Measurements from ENCODE around the gene SEC14L2.
"Not testable (repeated sequence)": the region's sequence is repeated elsewhere in the genome, so short reads cannot be mapped to it uniquely, and the experiment has no call there.

Gene SEC14L2

DNA sequence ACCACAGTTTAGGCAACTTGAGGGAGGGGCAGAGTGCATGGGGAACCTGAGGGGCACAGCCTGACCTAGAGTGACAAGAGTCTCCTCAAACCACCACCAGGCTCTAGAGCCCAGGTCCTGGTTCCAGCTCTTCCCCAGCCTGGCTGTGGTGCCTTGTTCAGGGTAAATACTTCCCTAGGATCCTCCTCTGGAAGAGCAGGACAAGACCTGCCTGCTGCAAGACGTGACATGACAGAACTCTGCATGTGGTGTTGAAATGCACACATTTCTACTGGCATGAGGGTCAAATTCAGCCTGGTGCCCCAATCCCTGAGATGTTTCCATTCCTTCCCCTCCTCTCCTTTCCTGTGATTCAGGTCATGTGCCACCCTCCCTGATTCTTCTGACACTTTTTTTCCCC, 3.3 kb downstream of the SEC14L2 start:
- Histone ChIP-seq H3K4me3 (ENCODE audit: low read depth, low read length, poor library complexity, severe bottlenecking) (no peak overlapping the region), H3K27ac (ENCODE audit: low read depth, low read length, poor library complexity, severe bottlenecking) (no peak overlapping the region), H3F3A (ENCODE audit: insufficient read depth, low read length) (no peaks in the 10 kb centered on the region), H3K79me2 (ENCODE audit: insufficient read depth, low read length) (no peaks in the 10 kb centered on the region), H3K9me2 (ENCODE audit: low read depth, low read length) (no peaks in the 10 kb centered on the region), H2AFZ (ENCODE audit: low read length) (no peak overlapping the region), H3K36me3 (ENCODE audit: insufficient read depth, low read length) (no peaks in the 10 kb centered on the region), H3K9me3 (ENCODE audit: low read length) (no peaks in the 10 kb centered on the region), H3K9ac (ENCODE audit: low read length) (no peak overlapping the region), H3K4me1 (ENCODE audit: insufficient read depth, low read length, severe bottlenecking) (peaks cover 11% of the 10 kb centered on the region), H3K4me2 (ENCODE audit: low read length) (no peak overlapping the region), H3K27me3 (ENCODE audit: insufficient read depth, low read length) (peaks cover 6% of the 10 kb centered on the region), H4K20me1 (ENCODE audit: insufficient read depth, low read length) (no peaks in the 10 kb centered on the region)
- TF ChIP-seq, protein P1, sequence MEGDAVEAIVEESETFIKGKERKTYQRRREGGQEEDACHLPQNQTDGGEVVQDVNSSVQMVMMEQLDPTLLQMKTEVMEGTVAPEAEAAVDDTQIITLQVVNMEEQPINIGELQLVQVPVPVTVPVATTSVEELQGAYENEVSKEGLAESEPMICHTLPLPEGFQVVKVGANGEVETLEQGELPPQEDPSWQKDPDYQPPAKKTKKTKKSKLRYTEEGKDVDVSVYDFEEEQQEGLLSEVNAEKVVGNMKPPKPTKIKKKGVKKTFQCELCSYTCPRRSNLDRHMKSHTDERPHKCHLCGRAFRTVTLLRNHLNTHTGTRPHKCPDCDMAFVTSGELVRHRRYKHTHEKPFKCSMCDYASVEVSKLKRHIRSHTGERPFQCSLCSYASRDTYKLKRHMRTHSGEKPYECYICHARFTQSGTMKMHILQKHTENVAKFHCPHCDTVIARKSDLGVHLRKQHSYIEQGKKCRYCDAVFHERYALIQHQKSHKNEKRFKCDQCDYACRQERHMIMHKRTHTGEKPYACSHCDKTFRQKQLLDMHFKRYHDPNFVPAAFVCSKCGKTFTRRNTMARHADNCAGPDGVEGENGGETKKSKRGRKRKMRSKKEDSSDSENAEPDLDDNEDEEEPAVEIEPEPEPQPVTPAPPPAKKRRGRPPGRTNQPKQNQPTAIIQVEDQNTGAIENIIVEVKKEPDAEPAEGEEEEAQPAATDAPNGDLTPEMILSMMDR (IDR thresholded peaks at IDR 0.05; ENCODE audit: low read length), result no peak
- TF ChIP-seq EZH2 (IDR thresholded peaks at IDR 0.05; ENCODE audit: borderline replicate concordance, low read length), result no peak

- not testable (repeated sequence) for H3K4me2 ChIP-seq (ENCODE audit: low read length); H3K36me3 ChIP-seq (ENCODE audit: insufficient read depth, low read length); H3K9me3 ChIP-seq (ENCODE audit: low read length); H3K27me3 ChIP-seq (ENCODE audit: insufficient read depth, low read length); H3K27ac ChIP-seq (ENCODE audit: low read depth, low read length, poor library complexity, severe bottlenecking); H3K4me3 ChIP-seq (ENCODE audit: low read depth, low read length, poor library complexity, severe bottlenecking); H4K20me1 ChIP-seq (ENCODE audit: insufficient read depth, low read length); H3F3A ChIP-seq (ENCODE audit: insufficient read depth, low read length); H3K79me2 ChIP-seq (ENCODE audit: insufficient read depth, low read length); H3K9me2 ChIP-seq (ENCODE audit: low read depth, low read length); H3K9ac ChIP-seq (ENCODE audit: low read length); H2AFZ ChIP-seq (ENCODE audit: low read length)
- H3K4me1 ChIP-seq (ENCODE audit: insufficient read depth, low read length, severe bottlenecking), result peaks cover 11% of the 10 kb centered on the region
Observed at GRCh38 chr22:30401024-30401423, 4.2 kb downstream of the SEC14L2 start.

- no peaks in the 10 kb centered on the region for H3K79me2 ChIP-seq (ENCODE audit: insufficient read depth, low read length)
- H3K9ac ChIP-seq (ENCODE audit: low read length), result no peak overlapping the region
- H3K36me3 ChIP-seq (ENCODE audit: insufficient read depth, low read length), result no peaks in the 10 kb centered on the region
- H3K9me2 ChIP-seq (ENCODE audit: low read depth, low read length), result no peaks in the 10 kb centered on the region
- peaks cover 6% of the 10 kb centered on the region for H3K27me3 ChIP-seq (ENCODE audit: insufficient read depth, low read length)
- H3K4me1 ChIP-seq (ENCODE audit: insufficient read depth, low read length, severe bottlenecking), result peaks cover 5% of the 10 kb centered on the region
- no peak overlapping the region for H2AFZ ChIP-seq (ENCODE audit: low read length)
- H4K20me1 ChIP-seq (ENCODE audit: insufficient read depth, low read length), result no peaks in the 10 kb centered on the region
- no peak overlapping the region for H3K4me3 ChIP-seq (ENCODE audit: low read depth, low read length, poor library complexity, severe bottlenecking)
- H3K27ac ChIP-seq (ENCODE audit: low read depth, low read length, poor library complexity, severe bottlenecking), result no peak overlapping the region
- no peak overlapping the region for H3K4me2 ChIP-seq (ENCODE audit: low read length)
- no peaks in the 10 kb centered on the region for H3F3A ChIP-seq (ENCODE audit: insufficient read depth, low read length)
- no peak for TF ChIP-seq EZH2 (IDR thresholded peaks at IDR 0.05; ENCODE audit: borderline replicate concordance, low read length)
- TF ChIP-seq, protein P1 (IDR thresholded peaks at IDR 0.05; ENCODE audit: low read length), result no peak
- no peaks in the 10 kb centered on the region for H3K9me3 ChIP-seq (ENCODE audit: low read length)
Observed at GRCh38 chr22:30402028-30402765, 5.4 kb downstream of the SEC14L2 start.

- H3K79me2 ChIP-seq (ENCODE audit: insufficient read depth, low read length); H4K20me1 ChIP-seq (ENCODE audit: insufficient read depth, low read length); H3K9me3 ChIP-seq (ENCODE audit: low read length); H3F3A ChIP-seq (ENCODE audit: insufficient read depth, low read length); H3K4me3 ChIP-seq (ENCODE audit: low read depth, low read length, poor library complexity, severe bottlenecking); H3K4me2 ChIP-seq (ENCODE audit: low read length); H3K27me3 ChIP-seq (ENCODE audit: insufficient read depth, low read length); H2AFZ ChIP-seq (ENCODE audit: low read length); H3K4me1 ChIP-seq (ENCODE audit: insufficient read depth, low read length, severe bottlenecking); H3K9me2 ChIP-seq (ENCODE audit: low read depth, low read length); H3K27ac ChIP-seq (ENCODE audit: low read depth, low read length, poor library complexity, severe bottlenecking); H3K36me3 ChIP-seq (ENCODE audit: insufficient read depth, low read length); H3K9ac ChIP-seq (ENCODE audit: low read length): not testable (repeated sequence)
Observed at GRCh38 chr22:30402766-30403104, 5.9 kb downstream of the SEC14L2 start.
